Keratinocyte (primary cell): ENCODE measurements around the gene SNX15. TPM values are rescaled to one million over a fixed set of nuclear protein-coding genes. Genes with fewer than 3 reads are reported as not detected.

Source experiments
- DNase-seq: peaks from one replicate; pipeline ENCODE4 v3.0.0-alpha.2; 2011; ENCODE audit warnings: low read depth, missing footprints, low spot score
- FAIRE-seq: peaks from 2 replicates; lab custom pipeline; 2011; peaks lifted over from hg19 to GRCh38; lab: Jason Lieb, UNC
- H2AFZ ChIP-seq: 2 replicates; pipeline ENCODE4 v1.6.0; 2012; ENCODE audit warnings: low read length, control low read depth, inconsistent platforms; ENCODE audit not compliant: control insufficient read depth
- H3K27ac ChIP-seq: 2 replicates; pipeline ENCODE4 v1.5.1; 2011; ENCODE audit warnings: low read length; ENCODE audit not compliant: control insufficient read depth, insufficient read depth
- H3K27me3 ChIP-seq: 3 replicates; pipeline ENCODE4 v1.6.0; 2011; ENCODE audit warnings: low read length; ENCODE audit not compliant: control insufficient read depth, insufficient read depth; ENCODE audit errors: extremely low read depth
- H3K36me3 ChIP-seq, 2 experiments: 2 replicates in 1 of 2; 3 replicates in 1 of 2; pipeline ENCODE4 v1.5.1; 2011; ENCODE audit warnings: low read length in 2 of 2, mild to moderate bottlenecking in 1 of 2; ENCODE audit not compliant: control insufficient read depth in 2 of 2, insufficient read depth in 2 of 2; ENCODE audit errors: extremely low read depth in 1 of 2
- H3K4me1 ChIP-seq: 3 replicates; pipeline ENCODE4 v1.5.1; 2011; ENCODE audit warnings: low read length; ENCODE audit not compliant: control insufficient read depth, insufficient read depth; ENCODE audit errors: extremely low read depth
- H3K4me2 ChIP-seq: 3 replicates; pipeline ENCODE4 v1.6.0; 2011; ENCODE audit warnings: low read depth, low read length; ENCODE audit not compliant: control insufficient read depth, insufficient read depth; ENCODE audit errors: extremely low read depth
- H3K4me3 ChIP-seq, 3 experiments: fragments of 200-600 bp in 1 of 3; sonication (generic) in 1 of 3; 2 replicates in 2 of 3; 3 replicates in 1 of 3; pipeline ENCODE4 v1.5.1; 2011 to 2016; ENCODE audit warnings: low read length in 3 of 3, mild to moderate bottlenecking in 3 of 3, control low read depth in 2 of 3, inconsistent platforms in 1 of 3, low read depth in 1 of 3, mixed read lengths in 1 of 3, mixed run types in 1 of 3, moderate library complexity in 1 of 3; ENCODE audit not compliant: control insufficient read depth in 2 of 3, insufficient read depth in 2 of 3; ENCODE audit errors: extremely low read depth in 1 of 3
- H3K79me2 ChIP-seq: 2 replicates; pipeline ENCODE4 v1.6.0; 2012; ENCODE audit warnings: low read length; ENCODE audit not compliant: control insufficient read depth, insufficient read depth
- H3K9ac ChIP-seq: 3 replicates; pipeline ENCODE4 v1.6.0; 2011; ENCODE audit warnings: low read length; ENCODE audit not compliant: control insufficient read depth, insufficient read depth; ENCODE audit errors: extremely low read depth
- H3K9me1 ChIP-seq: 3 replicates; pipeline ENCODE4 v1.6.0; 2011; ENCODE audit warnings: low read length; ENCODE audit not compliant: control insufficient read depth, insufficient read depth; ENCODE audit errors: extremely low read depth
- H3K9me3 ChIP-seq: 2 replicates; pipeline ENCODE4 v1.5.1; 2012; ENCODE audit warnings: low read depth, low read length; ENCODE audit not compliant: control insufficient read depth
- H4K20me1 ChIP-seq: 3 replicates; pipeline ENCODE4 v1.6.0; 2011; ENCODE audit warnings: low read length; ENCODE audit not compliant: control insufficient read depth, insufficient read depth; ENCODE audit errors: extremely low read depth
- CTCF ChIP-seq, 3 experiments: IDR thresholded peaks in 1 of 3; conservative IDR thresholded peaks in 1 of 3; optimal IDR thresholded peaks in 1 of 3; 2 replicates in 2 of 3; 3 replicates in 1 of 3; pipeline versions ENCODE3 to v1.5.1; 2011; ENCODE audit warnings: low read length in 3 of 3, mild to moderate bottlenecking in 3 of 3, moderate library complexity in 2 of 3, control low read depth in 1 of 3, inconsistent platforms in 1 of 3; ENCODE audit not compliant: insufficient read depth in 2 of 3; ENCODE audit errors: extremely low read depth in 1 of 3
- EZH2 ChIP-seq: IDR thresholded peaks from one replicate; pipeline ENCODE4 v1.6.1; 2012; ENCODE audit warnings: inconsistent platforms, mild to moderate bottlenecking, low read length, moderate library complexity
- dilution Hi-C: fragments of 300-500 bp; cut with MboI; formaldehyde crosslinking; loops from one replicate; pipeline ENCODE4 v1.7.0; 2020; ENCODE audit warnings: low sequenced_read_pairs; ENCODE audit not compliant: extremely low pct_ligation_motif_present
- polyA plus RNA-seq, 5 experiments: library from polyadenylated mRNA; depleted of rRNA in 3 of 5; stranded (reverse) in 3 of 5; stranded (forward) in 1 of 5; unstranded in 1 of 5; fragments of >200 nt; gene quantifications; 1 replicate in 1 of 5; 2 replicates in 3 of 5; 3 replicates in 1 of 5; pipeline versions ENCODE4 v1.2.1 to v1.2.3, GENCODE V29; 2011 to 2012; ENCODE audit warnings: missing spikeins in 2 of 5, low read depth in 1 of 5, low replicate concordance in 1 of 5

SNX15 gene
- polyA plus RNA-seq, 1 donor (not counting 4 experiments of a cell fraction or from before 2014, with no cell fraction given): 1.8 TPM

- DNase-seq (no peak), FAIRE-seq (no peak)
- H3K4me2 ChIP-seq: no peak overlapping the region
- no peak overlapping the region for H3K27ac ChIP-seq
- no peak overlapping the region for H2AFZ ChIP-seq
- H3K27me3 ChIP-seq: no peaks in the 10 kb centered on the region
- H3K9ac ChIP-seq: no peak overlapping the region
- no peaks in the 10 kb centered on the region for H3K9me3 ChIP-seq
- no peaks in the 10 kb centered on the region for H4K20me1 ChIP-seq
- TF ChIP-seq CTCF (optimal IDR thresholded peaks at IDR 0.05 in 1 of 3, IDR thresholded peaks at IDR 0.05 in 1 of 3, conservative IDR thresholded peaks at IDR 0.05 in 1 of 3; ENCODE audit: extremely low read depth in 1 of 3, insufficient read depth in 2 of 3, low read length in 3 of 3) (no peak), EZH2 (no peak)
- H3K9me1 ChIP-seq: no peaks in the 10 kb centered on the region
- no peaks in the 10 kb centered on the region for H3K4me1 ChIP-seq
- no peaks in the 10 kb centered on the region for H3K79me2 ChIP-seq
- dilution Hi-C loops: no loop called here
- H3K36me3 ChIP-seq: no peaks in the 10 kb centered on the region
- H3K4me3 ChIP-seq: no peak overlapping the region
Measured at GRCh38 chr11:64999478-64999877, 27.8 kb upstream of the SNX15 start.

- H3K36me3 ChIP-seq: no peaks in the 10 kb centered on the region
- H3K4me3 ChIP-seq: no peak overlapping the region
- no peaks in the 10 kb centered on the region for H3K9me1 ChIP-seq
- H3K4me2 ChIP-seq: no peak overlapping the region
- DNase-seq (no peak), FAIRE-seq (no peak)
- H3K27me3 ChIP-seq: no peaks in the 10 kb centered on the region
- H3K27ac ChIP-seq: no peak overlapping the region
- H3K79me2 ChIP-seq: no peaks in the 10 kb centered on the region
- H2AFZ ChIP-seq: no peak overlapping the region
- no peaks in the 10 kb centered on the region for H4K20me1 ChIP-seq
- no peaks in the 10 kb centered on the region for H3K9me3 ChIP-seq
- TF ChIP-seq EZH2 (no peak), CTCF (optimal IDR thresholded peaks at IDR 0.05 in 1 of 3, IDR thresholded peaks at IDR 0.05 in 1 of 3, conservative IDR thresholded peaks at IDR 0.05 in 1 of 3; ENCODE audit: extremely low read depth in 1 of 3, insufficient read depth in 2 of 3, low read length in 3 of 3) (no peak)
- H3K9ac ChIP-seq: no peak overlapping the region
- dilution Hi-C loops: no loop called here
- H3K4me1 ChIP-seq: peaks cover 15% of the 10 kb centered on the region
Measured at GRCh38 chr11:65002706-65003105, 24.5 kb upstream of the SNX15 start.
